Activated T-helper 1 cell treated with anti-CD3 and anti-CD28 coated beads, Interleukin-2, amount 50 U/mL, for 16 hours (primary cell): ENCODE measurements around the gene HGF.

Experiments
- DNase-seq, 2 donors: peaks; one replicate each; pipeline ENCODE4 v3.0.0-alpha.2; 2020; ENCODE audit warnings: low read depth in 1 of 2, low spot score in 1 of 2

The HGF gene

GRCh38 chr7:81776948-81777630 lies 7.2 kb upstream of the HGF start:
- DNase-seq: no peak

- DNase-seq: no peak
These were observed 6.3 kb upstream of the HGF start for GRCh38 chr7:81776161-81776560.

GRCh38 chr7:81775560-81775959 lies 5.7 kb upstream of the HGF start:
- DNase-seq: no peak

- no peak for DNase-seq
These were observed 4.7 kb upstream of the HGF start for GRCh38 chr7:81774551-81774950.

- no peak for DNase-seq
These were observed 929 bp upstream of the HGF start for GRCh38 chr7:81770728-81771223.

- DNase-seq: no peak
These were observed 682 bp downstream of the HGF start for GRCh38 chr7:81768951-81769778.

GRCh38 chr7:81767926-81768325 lies 1.9 kb downstream of the HGF start:
- no peak for DNase-seq

GRCh38 chr7:81761821-81762220 lies 8.0 kb downstream of the HGF start:
- no peak for DNase-seq

GRCh38 chr7:81761031-81761430 lies 8.8 kb downstream of the HGF start:
- DNase-seq: no peak

GRCh38 chr7:81754918-81755696 lies 14.7 kb downstream of the HGF start:
- DNase-seq: no peak

GRCh38 chr7:81753392-81753791 lies 16.5 kb downstream of the HGF start:
- DNase-seq: no peak

- no peak for DNase-seq
These were observed 17.5 kb downstream of the HGF start for GRCh38 chr7:81752318-81752714.

- DNase-seq: no peak
These were observed 18.1 kb downstream of the HGF start for GRCh38 chr7:81751619-81752317.

- DNase-seq: no peak
These were observed 24.2 kb downstream of the HGF start for GRCh38 chr7:81745637-81746036.

- no peak for DNase-seq
These were observed 25.5 kb downstream of the HGF start for GRCh38 chr7:81744389-81744788.

GRCh38 chr7:81743665-81744064 lies 26.2 kb downstream of the HGF start:
- DNase-seq: no peak

GRCh38 chr7:81743201-81743600 lies 26.6 kb downstream of the HGF start:
- DNase-seq: no peak

- no peak for DNase-seq
These were observed 29.4 kb downstream of the HGF start for GRCh38 chr7:81740403-81740802.

GRCh38 chr7:81736091-81736490 lies 33.8 kb downstream of the HGF start:
- DNase-seq: no peak

GRCh38 chr7:81725812-81726127 lies 44.1 kb downstream of the HGF start:
- DNase-seq: no peak
